ENCODE data around the gene NCKAP5L.

DNA sequence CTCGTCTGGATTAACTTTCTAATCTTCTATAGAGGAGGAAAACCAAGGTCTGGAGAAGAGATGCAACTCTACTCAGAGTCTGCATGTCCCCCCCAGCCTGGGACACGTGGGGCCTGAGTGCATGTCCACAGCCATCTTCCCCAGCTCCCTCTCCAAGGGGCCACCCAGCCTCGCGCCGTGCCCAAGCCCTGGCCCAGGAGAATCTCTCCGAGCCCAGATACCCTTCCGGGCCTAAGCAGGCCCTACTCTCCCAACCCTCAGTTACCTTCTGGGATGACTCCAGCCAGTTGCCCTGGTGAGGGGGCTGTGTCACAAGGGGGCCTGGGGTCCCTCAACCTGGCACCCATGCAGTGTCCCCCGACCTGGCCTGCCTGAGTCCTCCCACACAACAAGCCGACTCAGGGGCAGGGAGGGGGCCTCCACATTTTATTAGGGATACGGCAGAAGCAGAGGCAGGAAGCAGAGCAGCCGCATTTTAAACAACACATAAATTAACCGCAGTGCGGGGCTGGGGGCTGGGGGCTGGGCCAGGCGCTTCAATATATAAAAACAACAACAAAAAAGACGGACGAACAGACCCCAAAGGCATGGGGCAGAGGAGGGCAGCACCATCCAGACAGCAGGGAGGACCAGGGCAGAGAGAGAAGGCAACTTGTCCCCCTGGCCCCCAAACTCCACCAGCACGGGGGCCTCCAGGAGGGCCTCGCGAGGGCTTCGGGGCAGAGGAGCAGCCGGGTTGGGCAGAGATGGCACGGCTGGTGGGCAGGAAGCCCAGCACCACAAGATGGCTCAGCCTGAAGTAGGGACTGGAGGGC, 37.3 kb downstream of the NCKAP5L start:
- TF ChIP-seq, protein P1, sequence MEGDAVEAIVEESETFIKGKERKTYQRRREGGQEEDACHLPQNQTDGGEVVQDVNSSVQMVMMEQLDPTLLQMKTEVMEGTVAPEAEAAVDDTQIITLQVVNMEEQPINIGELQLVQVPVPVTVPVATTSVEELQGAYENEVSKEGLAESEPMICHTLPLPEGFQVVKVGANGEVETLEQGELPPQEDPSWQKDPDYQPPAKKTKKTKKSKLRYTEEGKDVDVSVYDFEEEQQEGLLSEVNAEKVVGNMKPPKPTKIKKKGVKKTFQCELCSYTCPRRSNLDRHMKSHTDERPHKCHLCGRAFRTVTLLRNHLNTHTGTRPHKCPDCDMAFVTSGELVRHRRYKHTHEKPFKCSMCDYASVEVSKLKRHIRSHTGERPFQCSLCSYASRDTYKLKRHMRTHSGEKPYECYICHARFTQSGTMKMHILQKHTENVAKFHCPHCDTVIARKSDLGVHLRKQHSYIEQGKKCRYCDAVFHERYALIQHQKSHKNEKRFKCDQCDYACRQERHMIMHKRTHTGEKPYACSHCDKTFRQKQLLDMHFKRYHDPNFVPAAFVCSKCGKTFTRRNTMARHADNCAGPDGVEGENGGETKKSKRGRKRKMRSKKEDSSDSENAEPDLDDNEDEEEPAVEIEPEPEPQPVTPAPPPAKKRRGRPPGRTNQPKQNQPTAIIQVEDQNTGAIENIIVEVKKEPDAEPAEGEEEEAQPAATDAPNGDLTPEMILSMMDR (conservative IDR thresholded peaks at IDR 0.05; ENCODE audit: low read length), result no peak
- TF ChIP-seq EZH2phosphoT487 (IDR thresholded peaks at IDR 0.05; ENCODE audit: borderline replicate concordance), result no peak
